ENCODE measurements around the gene PPM1A. TPM values are rescaled to one million over a fixed set of nuclear protein-coding genes. Genes with fewer than 3 reads are reported as not detected.

Gene PPM1A
- total RNA-seq, result 20.6 and 22.5 TPM in 2 replicates

- peak; percentile 96 for DNase-seq (ENCODE audit: low read depth)
- no peak for TF ChIP-seq CTCF (IDR thresholded peaks at IDR 0.05; ENCODE audit: insufficient read depth, low read depth, low read length)
These were observed at the start of gene PPM1A for GRCh38 chr14:60248697-60249318. Gene PPM1A, plus strand, starts transcription at chr14:60249221. Its CDS starts 33,483 bp downstream, at chr14:60282704.

GRCh38 chr14:60199321-60199720, 49.7 kb upstream of the PPM1A start:
- TF ChIP-seq CTCF (IDR thresholded peaks at IDR 0.05; ENCODE audit: insufficient read depth, low read depth, low read length), result no peak
- no peak for DNase-seq (ENCODE audit: low read depth)
- no peak overlapping the region for H3K4me3 ChIP-seq (ENCODE audit: low read depth, low read length)

More at GRCh38 chr14:60248697-60249318, at the start of gene PPM1A:
- H3K4me3 ChIP-seq (ENCODE audit: low read depth, low read length), result peak within 1 kb of the TSS; percentile 81

GRCh38 chr14:60204104-60204842, 44.7 kb upstream of the PPM1A start:
- H3K4me3 ChIP-seq (ENCODE audit: low read depth, low read length), result no peak overlapping the region
- DNase-seq (ENCODE audit: low read depth), result no peak
- TF ChIP-seq CTCF (IDR thresholded peaks at IDR 0.05; ENCODE audit: insufficient read depth, low read depth, low read length), result no peak

GRCh38 chr14:60204843-60205774, 43.9 kb upstream of the PPM1A start:
- H3K4me3 ChIP-seq (ENCODE audit: low read depth, low read length), result no peak overlapping the region
- no peak for TF ChIP-seq CTCF (IDR thresholded peaks at IDR 0.05; ENCODE audit: insufficient read depth, low read depth, low read length)
- DNase-seq (ENCODE audit: low read depth), result no peak

GRCh38 chr14:60206249-60206670, 42.8 kb upstream of the PPM1A start:
- no peak overlapping the region for H3K4me3 ChIP-seq (ENCODE audit: low read depth, low read length)
- no peak for TF ChIP-seq CTCF (IDR thresholded peaks at IDR 0.05; ENCODE audit: insufficient read depth, low read depth, low read length)
- no peak for DNase-seq (ENCODE audit: low read depth)

- no peak overlapping the region for H3K4me3 ChIP-seq (ENCODE audit: low read depth, low read length)
- DNase-seq (ENCODE audit: low read depth), result no peak
- no peak for TF ChIP-seq CTCF (IDR thresholded peaks at IDR 0.05; ENCODE audit: insufficient read depth, low read depth, low read length)
These were observed 42.0 kb upstream of the PPM1A start for GRCh38 chr14:60206837-60207533.

Measured in fibroblast of villous mesenchyme (primary cell).